ENCODE data around the gene TP73.

- TF ChIP-seq CTCF (IDR thresholded peaks at IDR 0.05): no peak
- TF ChIP-seq POLR2A (IDR thresholded peaks at IDR 0.05): no peak
- no peak for TF ChIP-seq POLR2AphosphoS5 (IDR thresholded peaks at IDR 0.05)
These were observed 7.1 kb upstream of the TP73 start for GRCh38 chr1:3645247-3645646.
